ENCODE measurements around the gene VGLL3.
A peak's percentile ranks its signal among the peaks of the same experiment; 100 is the strongest.
"Not testable (repeated sequence)": the region's sequence is repeated elsewhere in the genome, so short reads cannot be mapped to it uniquely, and the experiment has no call there.

The VGLL3 gene

DNA sequence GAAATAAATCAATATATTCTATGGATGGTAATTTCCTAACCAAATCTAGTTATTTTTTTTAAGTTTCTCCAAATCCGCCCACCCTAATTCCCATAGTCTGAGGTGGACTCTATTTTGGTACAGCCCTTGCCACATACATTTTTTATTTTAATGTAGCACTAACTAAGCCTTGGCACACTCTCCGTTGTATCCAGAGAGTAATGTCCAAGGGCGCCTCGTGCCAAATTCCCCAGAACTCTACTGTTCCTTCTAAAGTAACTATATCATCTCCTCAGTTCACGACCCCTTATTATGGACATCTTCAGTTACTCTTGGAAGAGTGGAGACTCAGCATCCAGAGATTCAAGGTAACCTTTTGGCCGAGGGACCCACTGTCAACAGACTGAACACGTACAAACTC lies 1.3 kb downstream of the VGLL3 start:
- no peak for DNase-seq (ENCODE audit: low read depth)

DNA sequence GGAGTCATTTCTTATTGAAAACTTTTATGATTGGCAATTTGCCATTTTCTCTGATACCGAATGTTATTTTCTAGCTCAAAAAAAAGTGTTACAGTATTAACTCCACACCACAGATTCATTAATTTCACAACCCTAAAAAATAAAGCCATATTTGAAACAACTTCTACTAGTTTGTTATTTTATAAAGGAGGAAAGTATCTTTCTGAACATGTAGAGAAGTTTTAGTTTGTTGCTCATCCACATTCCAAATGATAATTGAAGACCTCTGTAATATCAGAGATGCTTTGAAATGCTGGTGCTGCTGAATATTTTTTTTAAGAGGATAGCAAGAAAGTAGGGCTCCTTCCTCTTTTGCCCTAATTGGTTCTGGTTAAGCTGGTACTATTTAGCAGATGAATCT lies 1.9 kb downstream of the VGLL3 start:
- DNase-seq (ENCODE audit: low read depth), result no peak

DNA sequence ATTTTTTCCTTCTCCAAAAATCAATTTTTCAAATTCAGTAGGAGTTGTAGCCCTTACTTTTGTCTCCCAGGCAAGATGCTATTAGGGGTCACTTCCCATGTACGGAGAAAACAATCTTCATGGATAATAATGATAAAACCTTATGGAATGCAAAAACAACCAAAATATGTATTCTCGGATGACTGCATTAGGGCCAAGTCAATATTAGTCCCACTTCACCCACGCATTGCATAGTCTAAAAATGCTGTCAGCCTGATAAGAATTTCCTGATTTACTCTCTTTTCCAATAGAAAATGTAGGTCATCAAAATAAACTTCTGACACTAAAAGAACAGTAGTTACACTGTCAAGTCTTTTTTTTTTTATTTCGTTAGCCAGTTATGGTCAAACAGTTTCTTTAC lies 2.7 kb downstream of the VGLL3 start:
- DNase-seq (ENCODE audit: low read depth), result peak; percentile 78

DNA sequence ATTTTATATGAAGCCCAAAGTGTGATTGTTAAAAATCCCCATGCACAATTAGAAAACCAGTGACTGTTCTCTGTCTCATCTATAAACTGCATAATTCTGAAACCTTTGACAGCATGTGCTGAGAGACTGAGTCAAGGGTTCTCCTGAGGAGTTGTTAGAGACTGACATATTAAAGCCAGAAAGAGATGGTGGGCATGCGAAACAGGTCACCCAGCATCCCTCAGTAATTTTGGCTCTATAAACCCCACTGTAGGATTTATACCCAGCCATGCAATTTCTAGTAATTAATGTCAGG lies 3.6 kb downstream of the VGLL3 start:
- DNase-seq (ENCODE audit: low read depth), result no peak

DNA sequence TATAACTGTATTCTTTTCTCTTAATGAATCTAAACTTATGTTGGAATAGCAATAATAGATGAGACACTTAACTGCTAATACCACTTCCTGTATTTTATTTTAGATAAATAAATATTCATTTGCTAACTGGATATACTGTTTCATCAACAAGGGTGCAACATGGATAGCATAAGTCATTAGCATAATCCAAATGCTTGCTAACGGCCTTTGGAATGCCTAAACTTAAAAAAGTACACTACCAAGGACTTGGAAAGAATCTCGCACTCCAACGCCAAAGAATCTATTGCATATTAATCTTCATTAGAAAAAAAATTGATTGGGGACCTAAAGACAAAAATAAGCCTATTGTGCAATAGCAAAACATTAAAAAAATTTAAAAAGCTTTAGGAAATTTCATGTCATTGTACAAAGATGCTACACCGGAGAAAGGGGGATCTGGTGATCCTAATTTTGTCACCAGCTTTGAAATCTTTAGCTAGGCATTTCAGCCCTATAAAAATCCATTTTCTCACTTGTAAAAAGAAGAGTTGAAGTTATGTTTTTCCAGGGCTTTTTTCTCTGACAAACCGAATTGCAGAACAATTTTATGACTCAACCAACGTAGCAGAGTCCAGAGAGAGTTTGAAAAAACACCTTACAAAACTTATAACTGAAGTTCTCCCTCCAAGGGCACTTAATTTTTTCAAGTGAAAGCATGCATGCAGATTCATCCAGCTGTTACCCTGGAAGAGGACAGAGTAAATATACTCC lies 4.1 kb downstream of the VGLL3 start:
- DNase-seq (ENCODE audit: low read depth), result peak; percentile 49

DNA sequence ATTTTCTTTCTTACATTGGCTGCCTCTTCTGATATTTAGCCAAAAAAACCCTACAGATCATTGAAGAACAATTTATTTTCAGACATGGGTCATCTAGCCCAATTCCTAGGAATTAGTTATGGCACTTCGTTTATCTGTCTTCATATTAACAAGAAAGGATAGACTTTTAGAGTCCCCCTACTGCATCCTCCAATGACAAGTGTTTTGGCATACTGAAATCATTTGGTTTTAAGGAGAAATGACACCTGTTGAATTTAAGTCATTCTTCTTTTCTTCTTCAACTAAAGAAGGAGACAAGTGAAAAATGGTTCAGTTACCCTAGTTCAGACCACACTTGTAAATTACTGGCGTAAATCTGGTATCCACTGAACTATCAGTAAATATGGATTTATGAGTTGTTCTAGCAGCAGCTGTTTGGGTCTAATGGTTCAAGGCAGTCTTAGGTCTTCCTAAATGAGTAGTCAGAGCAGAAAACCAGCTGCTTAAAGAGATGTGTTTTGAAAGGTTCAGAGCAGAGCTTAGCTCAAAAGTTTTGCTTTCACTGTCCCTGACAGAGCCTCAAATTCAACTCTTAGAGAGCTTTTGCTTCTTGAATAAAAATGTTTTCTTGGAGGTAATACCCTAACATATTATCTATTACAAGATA lies 5.6 kb downstream of the VGLL3 start:
- no peak for DNase-seq (ENCODE audit: low read depth)

DNA sequence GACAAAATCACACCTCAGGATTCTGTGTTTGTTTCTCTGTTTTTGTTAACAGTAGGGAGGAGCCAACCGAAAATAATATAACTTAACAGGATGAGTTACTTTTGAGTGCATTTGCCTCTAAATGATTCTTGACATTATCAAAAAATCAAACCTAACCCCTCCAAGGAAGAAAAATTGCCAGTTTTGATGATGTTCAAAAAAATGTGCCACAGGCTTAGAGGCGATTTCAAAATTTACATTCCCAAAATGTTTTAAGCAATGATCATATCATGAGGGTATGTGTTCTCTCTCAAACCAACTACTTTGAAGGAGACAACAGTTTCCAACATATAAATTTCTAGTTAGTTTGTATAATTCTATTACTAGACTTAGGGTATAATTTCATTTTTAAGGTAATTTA lies 6.7 kb downstream of the VGLL3 start:
- no peak for DNase-seq (ENCODE audit: low read depth)

DNA sequence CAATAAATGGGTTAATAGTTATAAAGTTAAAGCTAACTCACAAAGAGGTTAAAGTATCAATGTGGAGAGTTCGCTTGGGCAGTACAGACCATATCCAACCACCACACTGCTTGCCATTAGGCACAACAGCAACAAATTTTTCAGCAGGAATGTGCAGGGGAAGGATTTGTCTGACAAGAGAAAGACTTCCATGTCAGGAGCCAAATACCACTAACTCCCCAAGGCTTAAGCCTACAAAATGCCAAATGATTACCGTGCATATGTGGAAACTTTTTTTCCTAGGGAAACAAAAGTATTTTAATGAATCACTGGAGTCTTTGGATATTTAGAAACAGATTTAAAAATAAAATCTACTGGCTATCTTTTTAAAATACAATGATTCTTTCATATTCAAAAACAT lies 8.1 kb downstream of the VGLL3 start:
- peak; percentile 85 for DNase-seq (ENCODE audit: low read depth)

DNA sequence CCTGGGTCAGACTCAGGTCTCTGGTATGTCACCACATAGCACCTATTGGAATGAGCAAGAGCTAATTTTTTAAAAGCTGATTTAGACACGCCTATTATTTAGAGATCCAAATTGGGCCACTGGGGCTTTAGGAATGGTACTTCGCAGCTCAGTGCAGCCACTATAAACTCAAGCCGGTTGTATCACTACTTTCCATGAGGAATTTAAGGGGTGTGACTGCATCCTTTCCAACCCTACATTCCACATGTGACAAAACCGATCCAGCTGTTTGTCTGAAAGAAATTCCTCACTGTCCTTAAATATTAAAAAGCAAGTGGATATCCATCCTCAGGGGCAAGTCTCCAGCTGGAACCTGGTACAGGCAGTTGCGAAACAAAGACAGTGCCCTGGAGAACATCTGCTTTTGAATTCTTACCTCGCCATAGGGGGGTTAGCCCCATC lies 12.8 kb downstream of the VGLL3 start:
- DNase-seq (ENCODE audit: low read depth), result no peak

DNA sequence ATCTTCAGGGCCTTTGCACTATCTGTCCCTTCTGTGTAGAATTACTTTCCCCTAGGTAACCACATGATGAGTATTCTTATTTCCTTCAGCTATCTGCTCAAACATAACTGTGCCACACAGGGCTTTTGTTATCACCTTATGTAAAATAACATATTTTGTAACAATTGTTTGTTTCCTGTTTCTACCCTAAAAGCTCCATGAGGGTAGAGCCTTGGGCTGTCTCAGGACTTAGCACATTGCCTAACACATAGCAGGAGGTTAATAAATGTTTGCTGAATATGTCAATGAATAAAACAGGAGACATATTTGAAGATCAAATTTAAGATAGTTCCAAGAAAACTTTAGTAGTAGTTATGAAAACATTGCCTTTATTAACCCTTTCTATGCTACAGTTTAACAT lies 14.7 kb downstream of the VGLL3 start:
- no peak for DNase-seq (ENCODE audit: low read depth)

DNA sequence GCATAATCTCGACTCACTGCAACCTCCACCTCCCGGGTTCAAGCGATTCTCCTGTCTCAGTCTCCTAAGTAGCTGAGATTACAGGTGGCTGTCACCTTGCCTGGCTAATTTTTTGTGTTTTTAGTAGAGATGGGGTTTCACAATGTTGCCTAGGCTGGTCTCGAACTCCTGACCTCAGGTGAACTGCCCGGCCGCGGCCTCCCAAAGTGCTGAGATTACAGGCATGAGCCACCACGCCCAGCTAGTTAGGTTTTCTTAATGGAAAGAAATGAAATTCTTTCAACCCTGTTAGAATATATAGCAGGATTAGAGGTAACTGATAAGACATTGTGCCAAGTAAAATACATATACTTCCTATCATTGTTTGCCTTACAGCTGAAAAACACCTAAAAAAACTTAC lies 16.8 kb downstream of the VGLL3 start:
- not testable (repeated sequence) for DNase-seq (ENCODE audit: low read depth)

DNA sequence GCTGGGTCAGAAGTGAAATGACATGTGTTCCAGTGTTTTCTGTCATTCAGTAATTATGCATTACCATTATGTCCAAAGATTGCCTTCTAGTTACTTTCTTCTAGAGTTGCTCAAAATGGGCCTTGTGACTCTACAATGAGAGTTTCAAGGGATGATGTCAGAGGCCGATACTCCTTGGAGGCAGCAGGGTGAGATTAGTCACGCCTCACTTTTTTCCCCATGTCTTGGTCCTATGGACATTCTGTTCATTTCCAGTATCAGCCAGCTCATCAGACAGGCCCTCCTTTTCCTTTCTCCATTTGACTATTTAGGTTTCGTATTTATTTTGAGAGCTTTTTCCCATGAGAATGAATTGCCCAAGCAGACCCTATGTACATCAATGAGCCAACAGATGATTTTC lies 17.5 kb downstream of the VGLL3 start:
- peak; percentile 94 for DNase-seq (ENCODE audit: low read depth)

DNA sequence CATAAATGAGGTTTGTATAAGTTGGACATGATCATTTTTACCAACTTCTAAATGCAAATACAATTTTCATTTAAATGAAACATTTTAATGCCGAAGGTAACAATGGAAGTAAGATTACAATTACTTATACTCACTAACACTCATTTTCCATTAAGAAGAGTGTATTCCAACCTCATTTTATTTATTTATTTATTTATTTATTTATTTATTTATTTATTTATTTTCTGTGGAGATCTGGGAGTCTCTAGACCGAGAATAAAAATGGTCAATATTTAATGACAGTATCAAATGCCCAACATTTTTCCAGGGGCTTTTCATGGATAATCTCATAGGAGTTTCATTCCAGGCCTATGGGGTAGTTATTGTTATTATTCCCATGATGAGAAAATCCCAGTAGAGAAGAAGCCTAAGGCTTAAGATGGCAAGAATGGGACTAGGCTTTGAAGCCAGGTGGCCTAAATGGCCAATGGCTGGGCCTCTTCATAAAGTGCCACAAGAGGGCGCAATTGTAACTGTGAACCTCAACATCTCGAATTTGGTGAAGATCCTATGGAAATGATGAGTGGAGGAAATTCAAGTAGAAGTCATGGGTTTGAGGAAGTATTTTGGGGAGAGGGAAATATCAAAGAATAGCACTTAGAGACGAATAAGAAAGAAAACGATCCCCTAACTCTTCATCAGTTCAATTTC lies 21.3 kb downstream of the VGLL3 start:
- DNase-seq (ENCODE audit: low read depth), result no peak

DNA sequence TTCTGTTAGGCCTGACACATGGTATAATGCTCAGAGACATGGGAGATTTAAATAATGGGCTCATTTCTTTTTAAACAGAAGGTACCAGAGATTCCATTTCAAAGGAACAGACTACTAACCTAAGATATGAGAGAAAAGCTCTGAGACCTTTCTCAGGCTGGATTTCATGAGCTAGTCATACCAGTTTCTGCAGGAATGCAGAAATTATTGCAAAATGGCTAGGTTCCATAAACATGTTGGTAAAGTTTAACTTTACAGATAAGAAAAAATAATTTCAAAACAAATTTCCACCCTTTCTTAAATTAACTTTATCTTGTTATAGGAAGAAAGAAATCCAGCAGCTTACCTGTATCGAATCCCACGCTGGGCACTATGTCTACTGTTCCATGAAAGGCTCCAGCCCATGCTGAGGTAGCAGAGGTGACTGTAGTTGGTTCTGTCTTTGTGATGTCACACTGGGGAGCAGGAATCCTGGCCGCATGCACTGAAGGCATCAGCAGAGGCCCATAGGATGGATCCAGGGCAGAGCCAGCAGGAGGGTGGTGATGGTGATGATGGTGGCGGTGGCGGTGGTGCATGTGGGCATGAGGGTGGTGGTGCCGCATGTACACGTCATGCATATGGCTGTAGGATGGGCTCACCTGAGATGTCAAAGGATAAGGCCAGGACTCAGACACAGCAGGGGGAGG lies 22.6 kb downstream of the VGLL3 start:
- no peak for DNase-seq (ENCODE audit: low read depth)

DNA sequence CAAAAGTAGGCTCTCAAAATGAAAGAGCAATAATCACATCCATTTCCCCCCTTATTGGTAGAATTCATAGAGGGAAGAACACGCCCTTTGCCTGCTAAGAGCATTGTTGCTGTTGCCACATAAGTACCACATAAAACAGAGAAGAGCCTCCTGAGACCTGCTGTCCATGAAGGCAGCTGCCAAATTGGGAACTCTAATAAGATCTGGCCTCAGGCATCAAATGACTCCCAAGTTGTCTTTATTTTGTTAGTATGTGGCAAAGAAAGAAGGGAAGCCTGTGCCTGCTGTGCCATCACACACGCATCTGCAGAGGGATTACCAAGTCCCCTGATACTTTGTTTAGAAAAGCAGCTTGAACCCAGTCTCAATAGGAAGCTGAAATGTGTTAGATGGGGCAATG lies 23.9 kb downstream of the VGLL3 start:
- DNase-seq (ENCODE audit: low read depth), result no peak

DNA sequence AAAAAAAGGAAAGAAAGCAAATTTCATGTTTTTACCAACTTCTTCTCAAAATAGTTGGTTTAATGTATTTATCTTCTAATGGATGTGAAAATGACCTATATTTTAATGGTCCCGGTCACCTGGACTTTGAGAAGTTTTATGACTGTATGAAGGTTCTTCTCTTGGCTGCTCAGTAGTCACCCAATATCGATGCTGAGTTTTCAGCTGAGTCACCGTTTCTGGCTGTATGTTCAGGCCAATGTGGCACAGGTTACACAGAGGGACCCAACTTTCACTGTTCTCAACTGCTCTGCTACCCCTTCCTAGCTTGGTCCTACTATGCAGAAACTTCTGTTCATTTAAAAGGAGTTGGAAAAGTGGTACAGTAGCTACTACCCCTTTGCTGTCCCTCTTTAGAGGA lies 25.8 kb downstream of the VGLL3 start:
- DNase-seq (ENCODE audit: low read depth), result no peak

DNA sequence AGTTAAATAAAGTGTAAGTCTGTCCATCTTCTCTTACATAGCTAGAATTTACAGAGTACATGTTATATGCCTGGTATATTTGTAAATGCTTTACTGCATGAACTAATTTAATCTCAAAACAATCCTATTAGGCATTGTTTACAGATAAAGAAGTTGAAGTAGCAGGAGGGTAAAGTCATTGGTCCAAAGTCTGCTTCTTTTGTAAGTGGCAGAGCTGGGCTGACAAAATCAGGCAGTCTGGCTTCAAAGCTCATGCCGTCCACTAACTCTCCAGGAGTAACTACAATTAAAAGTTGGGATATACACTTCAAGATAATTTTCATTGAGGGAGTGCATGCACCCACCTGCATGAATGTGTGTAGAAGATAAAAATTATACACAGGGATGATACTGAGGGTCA lies 27.3 kb downstream of the VGLL3 start:
- no peak for DNase-seq (ENCODE audit: low read depth)

DNA sequence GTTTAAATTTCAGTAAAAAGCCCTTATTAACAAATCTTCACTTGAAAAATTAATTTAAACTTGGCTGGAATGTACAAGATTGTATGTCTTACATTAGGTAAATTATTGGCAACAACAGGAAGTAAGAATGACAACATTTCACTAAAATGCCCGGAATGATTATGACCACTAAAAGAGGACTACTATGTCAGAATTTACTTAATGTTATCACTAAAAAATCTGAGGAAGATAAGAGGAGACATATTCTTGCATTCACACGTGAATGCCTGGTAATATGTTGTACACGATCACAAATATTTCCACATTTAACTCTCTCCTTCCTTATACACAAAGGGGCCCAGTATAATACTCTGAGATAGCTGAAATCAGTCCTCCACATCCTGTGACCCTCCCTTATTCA lies 29.7 kb downstream of the VGLL3 start:
- no peak for DNase-seq (ENCODE audit: low read depth)

DNA sequence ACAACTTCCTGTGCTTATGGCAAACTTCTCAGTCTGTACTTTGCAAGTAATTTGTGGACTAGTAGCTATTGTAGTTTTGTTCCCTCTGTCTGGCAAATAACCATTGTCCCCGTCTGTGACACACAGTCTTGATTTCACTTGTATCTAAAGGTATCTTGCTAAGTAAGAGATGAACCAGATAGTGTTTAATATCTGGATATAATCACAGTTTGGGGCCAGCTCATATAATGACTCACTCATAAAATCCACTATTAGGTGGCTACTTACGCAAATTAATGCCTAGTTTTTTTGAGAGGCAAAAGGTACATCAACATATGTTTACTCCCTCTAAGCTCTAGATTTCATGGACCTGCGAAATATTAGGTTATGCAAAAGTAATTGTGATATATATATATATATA lies 30.4 kb downstream of the VGLL3 start:
- no peak for DNase-seq (ENCODE audit: low read depth)

DNA sequence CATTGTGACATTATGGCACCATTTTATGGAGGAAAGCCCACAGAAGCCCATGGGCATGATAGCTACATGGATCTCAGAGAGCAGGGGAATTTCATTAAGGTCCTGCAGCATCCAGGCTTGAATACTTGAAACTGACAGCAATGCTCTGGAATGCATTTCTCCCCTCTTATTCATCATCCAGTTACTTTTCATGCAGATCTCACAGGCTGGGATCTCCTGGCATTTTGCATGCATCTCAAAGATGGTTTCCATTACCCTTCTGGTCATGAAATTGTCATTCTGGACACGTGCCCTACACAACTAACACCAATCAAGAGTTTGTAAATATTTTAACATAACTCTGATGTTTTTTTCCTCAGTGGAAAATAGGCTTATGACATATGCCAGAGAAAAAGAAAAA lies 32.4 kb downstream of the VGLL3 start:
- no peak for DNase-seq (ENCODE audit: low read depth)

DNA sequence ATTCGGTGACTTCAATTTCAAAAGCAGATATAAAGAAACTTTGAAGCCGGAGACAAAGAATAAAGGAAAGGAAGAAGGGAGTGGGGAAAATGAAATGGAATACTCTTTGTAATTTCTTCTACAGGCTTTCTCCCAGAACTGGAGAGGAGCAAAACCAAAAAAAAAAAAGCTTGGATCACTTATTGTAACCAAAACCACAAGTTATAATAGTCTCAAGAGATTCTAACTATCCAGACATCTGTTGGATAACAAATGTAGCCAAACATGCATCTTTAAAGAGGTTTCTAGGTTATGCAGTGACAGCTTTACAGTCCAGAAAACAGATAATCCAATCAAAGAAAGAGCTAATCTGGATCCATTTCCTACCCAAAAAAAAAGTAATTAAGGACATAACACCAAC lies 36.2 kb downstream of the VGLL3 start:
- peak; percentile 44 for DNase-seq (ENCODE audit: low read depth)

DNA sequence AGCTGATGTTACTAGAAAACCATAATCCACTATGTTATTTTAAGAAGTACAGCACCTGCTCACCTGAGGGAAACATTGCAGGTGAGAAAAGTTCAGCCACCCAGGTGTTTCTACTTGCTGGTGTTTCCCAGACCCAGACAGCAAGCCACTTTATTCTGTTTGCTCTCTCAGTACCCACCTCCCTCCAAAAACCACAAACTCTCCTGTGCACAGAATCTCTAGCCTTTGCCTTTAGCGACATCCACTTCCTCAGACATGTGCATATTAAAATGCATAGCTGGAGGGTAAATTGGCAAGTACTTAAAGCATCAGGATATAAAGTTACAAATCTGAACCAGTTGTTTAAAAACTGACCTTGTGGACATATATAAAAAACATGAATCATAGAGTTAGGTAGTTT lies 36.7 kb downstream of the VGLL3 start:
- DNase-seq (ENCODE audit: low read depth), result no peak

DNA sequence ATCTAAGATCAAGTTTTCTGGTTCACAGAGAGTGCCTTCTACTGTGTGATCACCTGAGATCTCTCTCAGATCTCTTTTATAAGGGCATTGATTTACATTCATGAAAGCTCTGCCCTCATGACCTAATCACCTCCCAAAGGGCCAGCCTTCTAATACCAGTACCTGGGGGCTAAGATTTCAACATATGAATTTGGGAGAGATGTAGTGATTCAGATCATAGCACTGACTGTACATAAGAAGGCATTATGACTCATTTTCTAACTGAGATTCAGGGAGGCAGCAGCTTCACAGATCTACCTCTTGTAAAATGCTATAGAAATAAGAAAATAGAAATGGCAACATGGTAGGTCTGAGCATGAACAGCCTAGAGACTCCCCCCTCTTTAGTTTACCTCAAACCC lies 39.6 kb downstream of the VGLL3 start:
- DNase-seq (ENCODE audit: low read depth), result peak; percentile 48
